CD14-positive monocyte (primary cell): Measurements from ENCODE around the gene KLF13. TPM values are rescaled to one million over a fixed set of nuclear protein-coding genes. Genes with fewer than 3 reads are reported as not detected.

Experiments used
- DNase-seq, 3 donors: peaks; one replicate each; pipeline ENCODE4 v3.0.0-alpha.2; 2011 to 2022
- H2AFZ ChIP-seq: 2 replicates; pipeline ENCODE4 v1.6.0; 2012; ENCODE audit warnings: mild to moderate bottlenecking, low read depth, low read length, inconsistent platforms; ENCODE audit not compliant: insufficient read depth, poor library complexity, severe bottlenecking
- H3K27ac ChIP-seq, 2 donors: 1 replicate in 1 of 2; 2 replicates in 1 of 2; pipeline ENCODE4 v1.5.1; 2012 to 2013; ENCODE audit warnings: low read length in 2 of 2, control low read depth in 1 of 2, inconsistent platforms in 1 of 2, low read depth in 1 of 2, mild to moderate bottlenecking in 1 of 2
- H3K27me3 ChIP-seq, 2 donors: one replicate each; pipeline versions ENCODE4 v1.6.0 to v1.6.1; 2011 to 2013; ENCODE audit warnings: low read length in 2 of 2; ENCODE audit not compliant: control insufficient read depth in 2 of 2, insufficient read depth in 2 of 2
- H3K36me3 ChIP-seq, 2 donors: replicated peaks in 1 of 2; 1 replicate in 1 of 2; 2 replicates in 1 of 2; pipeline versions ENCODE4 v1.5.1 to v1.6.1; 2012 to 2013; ENCODE audit warnings: low read length in 2 of 2, control low read depth in 1 of 2, inconsistent platforms in 1 of 2, mild to moderate bottlenecking in 1 of 2; ENCODE audit not compliant: insufficient read depth in 2 of 2, control insufficient read depth in 1 of 2
- H3K4me1 ChIP-seq, 2 donors: 1 replicate in 1 of 2; 2 replicates in 1 of 2; pipeline versions ENCODE4 v1.5.1 to v1.6.1; 2012 to 2013; ENCODE audit warnings: low read length in 2 of 2, control low read depth in 1 of 2, inconsistent platforms in 1 of 2, mild to moderate bottlenecking in 1 of 2, moderate library complexity in 1 of 2; ENCODE audit not compliant: insufficient read depth in 2 of 2, control insufficient read depth in 1 of 2
- H3K4me2 ChIP-seq: replicated peaks from 2 replicates; pipeline ENCODE3; 2012; ENCODE audit warnings: low read length, moderate library complexity, mild to moderate bottlenecking; ENCODE audit not compliant: poor library complexity, severe bottlenecking; ENCODE audit errors: extremely low read depth
- H3K4me3 ChIP-seq, 3 experiments: fragments of 200-600 bp in 1 of 3; sonication (generic) in 1 of 3; replicated peaks in 1 of 3; 1 replicate in 2 of 3; 2 replicates in 1 of 3; pipeline ENCODE4 v1.5.1; 2011 to 2013; ENCODE audit warnings: low read length in 3 of 3, mild to moderate bottlenecking in 3 of 3, control low read depth in 2 of 3, low read depth in 2 of 3, inconsistent platforms in 1 of 3, moderate library complexity in 1 of 3
- H3K79me2 ChIP-seq: 2 replicates; pipeline ENCODE4 v1.6.0; 2012; ENCODE audit warnings: mild to moderate bottlenecking, control low read depth, inconsistent platforms, low read length, moderate library complexity; ENCODE audit not compliant: insufficient read depth
- H3K9ac ChIP-seq: 2 replicates; pipeline ENCODE4 v1.6.0; 2017; ENCODE audit warnings: low read length, mild to moderate bottlenecking; ENCODE audit not compliant: insufficient read depth, poor library complexity, severe bottlenecking
- H3K9me3 ChIP-seq, 2 donors: replicated peaks in 1 of 2; 1 replicate in 1 of 2; 2 replicates in 1 of 2; pipeline versions ENCODE4 v1.5.1 to v1.6.1; 2012 to 2013; ENCODE audit warnings: low read length in 2 of 2, control low read depth in 1 of 2; ENCODE audit not compliant: control insufficient read depth in 1 of 2, insufficient read depth in 1 of 2
- H4K20me1 ChIP-seq: 2 replicates; pipeline ENCODE4 v1.6.0; 2012; ENCODE audit warnings: mild to moderate bottlenecking, low read length, control low read depth, moderate library complexity; ENCODE audit not compliant: insufficient read depth
- H3K27ac Mint-ChIP-seq, 7 donors: one replicate each; pipeline ENCODE4 v1.8.0; 2020; ENCODE audit warnings: mild to moderate bottlenecking in 7 of 7, mixed read lengths in 7 of 7, moderate library complexity in 6 of 7, inconsistent platforms in 2 of 7
- H3K27me3 Mint-ChIP-seq, 3 donors: one replicate each; pipeline ENCODE4 v1.8.0; 2021 to 2022; ENCODE audit warnings: low read depth in 3 of 3, mild to moderate bottlenecking in 3 of 3, mixed read lengths in 3 of 3, moderate library complexity in 3 of 3, inconsistent platforms in 1 of 3
- H3K36me3 Mint-ChIP-seq, 2 donors: one replicate each; pipeline ENCODE4 v1.8.0; 2020; ENCODE audit warnings: mixed read lengths in 2 of 2, inconsistent platforms in 1 of 2, mild to moderate bottlenecking in 1 of 2
- H3K4me1 Mint-ChIP-seq: one replicate; pipeline ENCODE4 v1.8.0; 2020; ENCODE audit warnings: mild to moderate bottlenecking, mixed read lengths
- H3K4me3 Mint-ChIP-seq, 2 donors: one replicate each; pipeline ENCODE4 v1.8.0; 2020; ENCODE audit warnings: mild to moderate bottlenecking in 2 of 2, mixed read lengths in 2 of 2, moderate library complexity in 1 of 2
- H3K9me3 Mint-ChIP-seq, 7 donors: one replicate each; pipeline ENCODE4 v1.8.0; 2020 to 2022; ENCODE audit warnings: mixed read lengths in 7 of 7, mild to moderate bottlenecking in 6 of 7, moderate library complexity in 6 of 7, inconsistent platforms in 2 of 7
- WGBS: methylation state at CpG from one replicate; pipeline ENCODE4 v1.1.5; 2013; ENCODE audit warnings: missing lambda C conversion rate; ENCODE audit not compliant: insufficient coverage; 5-methylcytosine and 5-hydroxymethylcytosine counted together
- intact Hi-C, 2 donors: fragments of 100-400 bp; cut with micrococcal nuclease; formaldehyde crosslinking; loops; one replicate each; pipeline versions ENCODE4 v1.15.0 to v1.15.1; 2023
- polyA plus RNA-seq, 3 donors: library from polyadenylated mRNA; depleted of rRNA in 1 of 3; unstranded in 2 of 3; stranded (reverse) in 1 of 3; fragments of 300-500 nt in 2 of 3; fragments of >200 nt in 1 of 3; fragmentation: Illumina TruSeq in 2 of 3; gene quantifications; 1 replicate in 2 of 3; 2 replicates in 1 of 3; pipeline ENCODE4 v1.2.3, GENCODE V29; 2012 to 2021
- TF ChIP-seq, protein P1 (sequence below): fragments of 200-600 bp; IDR thresholded peaks from one replicate; pipeline ENCODE4 v1.8.0; 2022; ENCODE audit warnings: antibody characterized with exemption, mild to moderate bottlenecking

The KLF13 gene
- polyA plus RNA-seq, 3 donors: 22.5 to 121 (median 28.0) TPM

DNA sequence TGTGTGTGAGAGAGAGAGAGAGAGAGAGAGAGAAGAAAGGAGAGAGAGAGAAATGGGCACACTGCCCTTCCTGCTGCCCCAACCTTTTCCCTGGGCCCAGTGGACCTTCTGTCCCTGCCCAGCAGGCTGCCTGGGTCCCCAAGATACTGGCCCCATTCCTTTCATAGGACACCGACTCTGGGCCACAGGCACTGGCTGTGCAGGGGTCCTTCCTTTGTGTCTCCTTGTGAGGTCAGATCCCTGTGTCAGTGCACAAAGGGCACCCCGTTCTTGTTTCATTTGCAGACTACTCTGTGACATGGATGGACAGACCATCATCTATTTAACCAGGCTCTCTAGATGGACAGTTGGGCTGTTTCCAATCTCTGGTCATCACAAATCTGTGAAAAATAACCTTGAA is 21.3 kb upstream of the KLF13 start:
- Mint-ChIP-seq H3K27ac (no peak overlapping the region), H3K36me3 (peaks cover 2 to 3% of the 10 kb centered on the region in 2 donors), H3K4me3 (no peak overlapping the region), H3K27me3 (peaks cover 5 to 8% (median 6%) of the 10 kb centered on the region in 3 donors), H3K9me3 (peaks cover 0 to 3% (median 0%) of the 10 kb centered on the region in 7 donors), H3K4me1 (peaks cover 50% of the 10 kb centered on the region)
- no peaks in the 10 kb centered on the region for H3K9me3 ChIP-seq
- H3K36me3 ChIP-seq: no peaks in the 10 kb centered on the region
- H3K79me2 ChIP-seq: no peaks in the 10 kb centered on the region
- TF ChIP-seq, protein P1, sequence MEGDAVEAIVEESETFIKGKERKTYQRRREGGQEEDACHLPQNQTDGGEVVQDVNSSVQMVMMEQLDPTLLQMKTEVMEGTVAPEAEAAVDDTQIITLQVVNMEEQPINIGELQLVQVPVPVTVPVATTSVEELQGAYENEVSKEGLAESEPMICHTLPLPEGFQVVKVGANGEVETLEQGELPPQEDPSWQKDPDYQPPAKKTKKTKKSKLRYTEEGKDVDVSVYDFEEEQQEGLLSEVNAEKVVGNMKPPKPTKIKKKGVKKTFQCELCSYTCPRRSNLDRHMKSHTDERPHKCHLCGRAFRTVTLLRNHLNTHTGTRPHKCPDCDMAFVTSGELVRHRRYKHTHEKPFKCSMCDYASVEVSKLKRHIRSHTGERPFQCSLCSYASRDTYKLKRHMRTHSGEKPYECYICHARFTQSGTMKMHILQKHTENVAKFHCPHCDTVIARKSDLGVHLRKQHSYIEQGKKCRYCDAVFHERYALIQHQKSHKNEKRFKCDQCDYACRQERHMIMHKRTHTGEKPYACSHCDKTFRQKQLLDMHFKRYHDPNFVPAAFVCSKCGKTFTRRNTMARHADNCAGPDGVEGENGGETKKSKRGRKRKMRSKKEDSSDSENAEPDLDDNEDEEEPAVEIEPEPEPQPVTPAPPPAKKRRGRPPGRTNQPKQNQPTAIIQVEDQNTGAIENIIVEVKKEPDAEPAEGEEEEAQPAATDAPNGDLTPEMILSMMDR: no peak
- no peaks in the 10 kb centered on the region for H3K27me3 ChIP-seq
- DNase-seq: no peak
- no peak overlapping the region for H3K9ac ChIP-seq
- intact Hi-C loops: no loop called here
- no peak overlapping the region for H3K4me3 ChIP-seq
- peaks cover 21 to 32% of the 10 kb centered on the region in 2 donors for H3K4me1 ChIP-seq
- H2AFZ ChIP-seq: no peak overlapping the region
- 100% methylated on average over 2 of the region's 2 CpGs for WGBS
- no peak overlapping the region for H3K4me2 ChIP-seq
- no peaks in the 10 kb centered on the region for H4K20me1 ChIP-seq
- no peak overlapping the region for H3K27ac ChIP-seq

DNA sequence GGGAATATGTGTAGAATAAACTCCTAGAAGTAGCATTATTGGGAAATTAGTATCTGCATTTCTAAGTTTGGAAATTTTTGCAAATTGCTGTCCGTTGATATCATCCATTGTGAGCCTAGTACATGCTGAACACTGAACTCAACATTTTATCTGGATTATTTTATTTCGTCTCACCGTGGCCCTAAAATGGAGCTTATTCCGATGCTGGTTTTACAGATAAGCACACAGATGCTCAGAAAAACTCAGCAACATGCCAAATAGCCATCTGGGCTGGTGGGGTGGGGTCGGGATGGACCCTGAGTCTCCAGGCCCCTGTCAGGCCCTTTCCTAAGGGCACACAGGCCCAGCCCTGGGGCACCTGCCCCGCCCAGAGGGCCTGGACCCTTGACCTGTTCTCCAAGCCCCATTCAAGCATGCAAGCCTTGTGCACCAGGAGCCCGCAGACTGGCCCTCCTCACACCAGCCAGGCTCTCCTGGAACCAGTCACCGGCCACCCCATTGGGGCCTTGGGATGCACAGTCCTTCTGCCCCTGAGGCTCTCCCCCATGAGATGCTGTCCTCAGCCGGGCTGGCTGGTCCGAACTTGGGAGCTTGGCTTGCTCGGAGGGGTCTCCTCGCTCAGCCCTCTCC is 20.7 kb upstream of the KLF13 start:
- no peaks in the 10 kb centered on the region for H3K36me3 ChIP-seq
- H3K9me3 Mint-ChIP-seq: peaks cover 0 to 3% (median 0%) of the 10 kb centered on the region in 7 donors
- peaks cover 2 to 3% of the 10 kb centered on the region in 2 donors for H3K36me3 Mint-ChIP-seq
- no peak overlapping the region for H2AFZ ChIP-seq
- H3K79me2 ChIP-seq: no peaks in the 10 kb centered on the region
- no peak overlapping the region for H3K27ac Mint-ChIP-seq
- intact Hi-C loops: no loop called here
- H3K4me1 Mint-ChIP-seq: peaks cover 50% of the 10 kb centered on the region
- TF ChIP-seq, protein P1: no peak
- peaks cover 5 to 9% (median 6%) of the 10 kb centered on the region in 3 donors for H3K27me3 Mint-ChIP-seq
- no peak for DNase-seq
- no peak overlapping the region for H3K9ac ChIP-seq
- no peak overlapping the region for H3K4me2 ChIP-seq
- no peaks in the 10 kb centered on the region for H4K20me1 ChIP-seq
- peaks cover 21 to 32% of the 10 kb centered on the region in 2 donors for H3K4me1 ChIP-seq
- WGBS: 100% methylated on average over 10 of the region's 12 CpGs
- no peaks in the 10 kb centered on the region for H3K9me3 ChIP-seq
- no peak overlapping the region for H3K27ac ChIP-seq
- H3K27me3 ChIP-seq: no peaks in the 10 kb centered on the region
- no peak overlapping the region for H3K4me3 Mint-ChIP-seq
- H3K4me3 ChIP-seq: no peak overlapping the region
